Caco-2 (cell line): ENCODE results near the gene LIMS2. TPM values are rescaled to one million over a fixed set of nuclear protein-coding genes. Genes with fewer than 3 reads are reported as not detected.

Experiments used
- BruUV-seq: library from RNA; stranded (reverse); fragments of 400-500 nt; replicated peaks from 2 replicates; lab custom pipeline; 2021; lab: Mats Ljungman, UMichigan
- CTCF ChIA-PET: fragments of 300-600 bp; sonication (Branson Sonifier 250); formaldehyde crosslinking; loops from one replicate; lab custom pipeline; 2022; ENCODE audit warnings: antibody characterized with exemption; lab: Charles Lee
- POLR2A ChIA-PET: fragments of 300-600 bp; sonication (Branson Sonifier 250); formaldehyde crosslinking; loops from one replicate; lab custom pipeline; 2022; ENCODE audit warnings: antibody characterized with exemption; lab: Charles Lee
- DNase-seq, 2 experiments: peaks; one replicate each; pipeline versions ENCODE4 v3.0.0 to v3.0.0-alpha.2; 2020 to 2022
- H3K27me3 ChIP-seq: replicated peaks from 2 replicates; pipeline ENCODE4 v1.6.0; 2011; ENCODE audit warnings: low read length; ENCODE audit not compliant: control insufficient read depth, insufficient read depth
- H3K36me3 ChIP-seq: 2 replicates; pipeline ENCODE4 v1.5.1; 2011; ENCODE audit warnings: low read length; ENCODE audit not compliant: control insufficient read depth, insufficient read depth
- H3K4me1 ChIP-seq: fragments of 250-450 bp; sonication (Bioruptor Pico); 2 replicates; pipeline ENCODE4 v1.5.1; 2020; ENCODE audit warnings: mild to moderate bottlenecking
- H3K4me3 ChIP-seq: 2 replicates; pipeline ENCODE4 v1.5.1; 2011; ENCODE audit warnings: low read depth, mild to moderate bottlenecking, control low read depth, low read length
- H3K9me3 ChIP-seq: fragments of 250-450 bp; sonication (Bioruptor Pico); 2 replicates; pipeline ENCODE4 v1.5.1; 2020; ENCODE audit warnings: mild to moderate bottlenecking, moderate library complexity
- H3K27ac Mint-ChIP-seq: one replicate; pipeline ENCODE4 v1.8.0; 2022; ENCODE audit warnings: mixed read lengths; ENCODE audit not compliant: unreplicated experiment
- H3K27me3 Mint-ChIP-seq: one replicate; pipeline ENCODE4 v1.8.0; 2022; ENCODE audit warnings: mixed read lengths; ENCODE audit not compliant: insufficient read depth, unreplicated experiment
- H3K36me3 Mint-ChIP-seq: one replicate; pipeline ENCODE4 v1.8.0; 2022; ENCODE audit warnings: mild to moderate bottlenecking, mixed read lengths; ENCODE audit not compliant: insufficient read depth, unreplicated experiment
- H3K4me1 Mint-ChIP-seq: one replicate; pipeline ENCODE4 v1.8.0; 2022; ENCODE audit warnings: low read depth, mixed read lengths; ENCODE audit not compliant: unreplicated experiment
- H3K4me3 Mint-ChIP-seq: one replicate; pipeline ENCODE4 v1.8.0; 2022; ENCODE audit warnings: mild to moderate bottlenecking, moderate library complexity, mixed read lengths; ENCODE audit not compliant: unreplicated experiment
- H3K9me3 Mint-ChIP-seq: one replicate; pipeline ENCODE4 v1.8.0; 2022; ENCODE audit warnings: mixed read lengths; ENCODE audit not compliant: unreplicated experiment
- CTCF ChIP-seq, 2 experiments: fragments of 200-600 bp in 1 of 2; IDR thresholded peaks; 1 replicate in 1 of 2; 2 replicates in 1 of 2; pipeline versions ENCODE4 v1.5.1 to v1.8.0; 2011 to 2022; ENCODE audit warnings: antibody characterized with exemption in 1 of 2, control low read depth in 1 of 2, inconsistent platforms in 1 of 2, low read depth in 1 of 2, low read length in 1 of 2, mild to moderate bottlenecking in 1 of 2, moderate library complexity in 1 of 2; ENCODE audit not compliant: insufficient read depth in 1 of 2, severe bottlenecking in 1 of 2, unreplicated experiment in 1 of 2
- intact Hi-C: fragments of 100-400 bp; cut with micrococcal nuclease; formaldehyde crosslinking; loops from one replicate; pipeline ENCODE4 v1.10.0; 2022; ENCODE audit not compliant: unreplicated experiment
- total RNA-seq: library from RNA; stranded (reverse); gene quantifications from 2 replicates; pipeline ENCODE4 v1.2.3, GENCODE V29; 2022

The LIMS2 gene
- total RNA-seq, 1 experiment from 2014 or later: 10.0 TPM

DNA sequence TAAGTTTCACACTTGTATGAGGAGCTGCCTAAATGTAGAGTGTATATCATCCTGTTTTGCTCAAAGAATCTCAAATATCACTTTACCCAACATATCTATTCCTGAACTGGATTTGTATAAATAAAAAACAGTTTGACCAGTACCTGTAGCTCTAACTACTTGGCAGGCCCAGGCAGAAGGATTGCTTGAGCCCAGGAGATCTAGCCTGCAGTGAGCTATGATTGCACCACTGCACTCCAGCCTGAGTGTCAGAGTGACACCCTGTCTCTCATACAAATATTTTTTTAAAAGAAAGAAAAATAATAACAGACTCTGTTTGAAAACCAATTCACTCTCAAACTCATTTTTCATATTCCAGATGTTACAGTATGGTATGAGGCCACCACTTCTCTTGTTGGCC, 7.7 kb upstream of the LIMS2 start:
- Histone ChIP-seq H3K9me3 (0 out of 2 replicates have a peak, but pooled peaks cover 2% of the 10 kb centered on the region), H3K4me3 (no peak overlapping the region), H3K4me1 (no peaks in the 10 kb centered on the region), H3K36me3 (no peaks in the 10 kb centered on the region), H3K27me3 (no peaks in the 10 kb centered on the region)
- Mint-ChIP-seq H3K27me3 (peaks cover 3% of the 10 kb centered on the region), H3K9me3 (no peaks in the 10 kb centered on the region), H3K27ac (no peak overlapping the region), H3K36me3 (no peaks in the 10 kb centered on the region), H3K4me1 (no peaks in the 10 kb centered on the region), H3K4me3 (no peak overlapping the region)
- no peak for TF ChIP-seq CTCF (IDR thresholded peaks at IDR 0.05; ENCODE audit: insufficient read depth in 1 of 2, low read depth in 1 of 2, low read length in 1 of 2, severe bottlenecking in 1 of 2, unreplicated experiment in 1 of 2)
- intact Hi-C loops: no loop called here
- no TSS peak for BruUV-seq
- ChIA-PET CTCF (interaction anchor here (1.2 to 1.5 kb wide), 2 partner anchors 18 to 92 kb away, joined by 3 to 4 read pairs; partner anchors contain the start of gene SFT2D3), POLR2A (no interaction called here)
- no peak for DNase-seq

- ChIA-PET POLR2A (no interaction called here), CTCF (interaction anchor here (0.6 to 1.5 kb wide), 3 partner anchors 19 to 111 kb away, joined by 3 to 5 read pairs (median 4); partner anchors contain the start of gene SFT2D3)
- Mint-ChIP-seq H3K4me1 (no peaks in the 10 kb centered on the region), H3K27ac (no peak overlapping the region), H3K27me3 (peaks cover 5% of the 10 kb centered on the region), H3K9me3 (no peaks in the 10 kb centered on the region), H3K4me3 (no peak overlapping the region), H3K36me3 (no peaks in the 10 kb centered on the region)
- no peak for DNase-seq
- intact Hi-C loops: no loop called here
- Histone ChIP-seq H3K36me3 (no peaks in the 10 kb centered on the region), H3K9me3 (no peaks in the 10 kb centered on the region), H3K27me3 (no peaks in the 10 kb centered on the region), H3K4me1 (no peaks in the 10 kb centered on the region), H3K4me3 (no peak overlapping the region)
- no TSS peak for BruUV-seq
- no peak for TF ChIP-seq CTCF (IDR thresholded peaks at IDR 0.05; ENCODE audit: insufficient read depth in 1 of 2, low read depth in 1 of 2, low read length in 1 of 2, severe bottlenecking in 1 of 2, unreplicated experiment in 1 of 2)
Observed at GRCh38 chr2:127681976-127682857, 6.9 kb upstream of the LIMS2 start.

DNA sequence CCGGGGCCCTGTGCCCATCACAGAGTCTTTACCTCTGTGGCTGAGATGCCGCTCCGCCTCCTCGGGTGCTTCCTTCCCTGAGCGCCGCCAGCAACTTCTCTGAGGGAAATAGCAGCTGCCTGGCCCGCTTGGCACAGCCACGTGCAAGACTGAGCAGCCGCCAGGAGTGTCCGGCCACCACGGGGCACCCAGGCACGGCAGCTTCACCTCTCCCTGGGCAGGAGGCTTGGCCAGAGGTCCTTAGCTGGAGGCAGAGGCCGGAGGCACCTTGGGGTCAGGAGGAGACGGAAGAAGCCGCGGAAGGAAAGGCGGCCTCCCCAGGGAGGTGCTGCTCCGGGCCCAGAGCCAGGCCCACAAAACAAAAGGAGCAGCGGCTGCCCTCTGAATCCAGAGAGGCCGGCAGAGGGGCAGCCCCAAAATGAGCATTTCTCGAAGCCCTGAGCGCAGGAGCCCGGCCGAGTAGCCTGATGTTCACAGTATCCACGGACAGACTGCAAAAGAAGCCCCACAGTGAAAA, 6.0 kb upstream of the LIMS2 start:
- H3K9me3 Mint-ChIP-seq: no peaks in the 10 kb centered on the region
- Histone ChIP-seq H3K9me3 (no peaks in the 10 kb centered on the region), H3K4me1 (no peaks in the 10 kb centered on the region), H3K4me3 (no peak overlapping the region), H3K27me3 (0 out of 2 replicates have a peak, but pooled peaks cover 1% of the 10 kb centered on the region), H3K36me3 (no peaks in the 10 kb centered on the region)
- H3K4me1 Mint-ChIP-seq: no peaks in the 10 kb centered on the region
- ChIA-PET POLR2A (no interaction called here), CTCF (no interaction called here)
- DNase-seq: no peak
- peaks cover 8% of the 10 kb centered on the region for H3K27me3 Mint-ChIP-seq
- no peak overlapping the region for H3K27ac Mint-ChIP-seq
- intact Hi-C loops: no loop called here
- no TSS peak for BruUV-seq
- no peak overlapping the region for H3K4me3 Mint-ChIP-seq
- no peaks in the 10 kb centered on the region for H3K36me3 Mint-ChIP-seq
- no peak for TF ChIP-seq CTCF (IDR thresholded peaks at IDR 0.05; ENCODE audit: insufficient read depth in 1 of 2, low read depth in 1 of 2, low read length in 1 of 2, severe bottlenecking in 1 of 2, unreplicated experiment in 1 of 2)
